Neural progenitor cell (in vitro differentiated cells): ENCODE results near the gene MYH15.

Experiments used
- CTCF ChIP-seq: fragments of 200-600 bp; sonication (generic); IDR thresholded peaks from 2 replicates; pipeline ENCODE4 v1.5.1; 2017; ENCODE audit warnings: antibody characterized with exemption, mild to moderate bottlenecking
- EZH2 ChIP-seq: fragments of 200-600 bp; sonication (generic); IDR thresholded peaks from 2 replicates; pipeline ENCODE4 v1.6.1; 2017; ENCODE audit warnings: antibody characterized with exemption, mild to moderate bottlenecking, moderate library complexity

GRCh38 chr3:108509871-108510270 lies 525 bp downstream of the MYH15 start:
- TF ChIP-seq CTCF (no peak), EZH2 (no peak)
